ENCODE results near the gene DCTN3. TPM values are rescaled to one million over a fixed set of nuclear protein-coding genes. Genes with fewer than 3 reads are reported as not detected.

Gene DCTN3
- total and polyA plus RNA-seq, 2 experiments from 2014 or later, result 75.0 to 83.1 TPM

DNA sequence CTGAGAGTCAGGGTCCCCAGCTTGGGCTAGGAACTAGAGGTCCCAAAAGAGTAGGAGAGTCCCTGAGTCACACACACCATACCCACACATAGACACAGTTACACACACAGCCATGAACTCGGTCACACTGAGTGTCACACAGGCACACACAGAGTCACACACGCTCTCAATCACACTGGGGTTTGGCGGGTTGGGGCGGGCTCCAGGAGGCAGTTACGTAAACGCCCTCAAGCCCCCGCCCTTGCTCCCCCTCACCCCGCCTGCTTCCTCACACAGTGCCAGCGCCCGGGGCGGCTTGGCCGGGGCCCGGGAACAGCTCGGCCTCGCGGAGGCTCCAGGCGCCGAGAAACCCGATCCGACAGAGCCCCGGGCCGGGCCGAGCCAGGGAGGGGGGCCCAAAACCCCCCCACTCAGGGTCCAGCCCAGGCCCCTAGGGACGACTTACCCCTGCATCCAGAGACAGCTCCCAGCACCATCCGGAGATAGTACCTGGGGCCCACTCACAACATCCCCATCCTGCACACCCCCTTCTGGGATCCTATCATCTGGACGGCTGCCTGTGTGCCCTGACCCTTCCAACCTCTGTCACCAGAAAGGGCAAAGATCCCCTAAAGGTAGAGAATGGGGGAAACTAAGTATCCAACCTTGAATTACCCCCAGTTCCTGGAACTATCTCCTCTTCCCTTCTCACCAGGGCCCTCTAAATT is 27.2 kb downstream of the DCTN3 start:
- Histone ChIP-seq H3K36me3 (replicated peaks; ENCODE audit: insufficient read depth, low read depth) (no peaks in the 10 kb centered on the region), H3K4me1 (ENCODE audit: insufficient read depth) (peaks cover 40% of the 10 kb centered on the region), H3K27me3 (peaks cover 73% of the 10 kb centered on the region), H3K79me2 (no peaks in the 10 kb centered on the region), H4K20me1 (ENCODE audit: insufficient read depth, poor library complexity, severe bottlenecking) (no peaks in the 10 kb centered on the region), H3K9me2 (replicated peaks; ENCODE audit: insufficient read depth) (no peaks in the 10 kb centered on the region), H2AFZ (no peak overlapping the region), H3K27ac (no peak overlapping the region), H3K4me2 (peak overlapping the region; percentile 61), H3K9me3 (ENCODE audit: low read depth) (no peaks in the 10 kb centered on the region), H3K4me3 (no peak overlapping the region)
- 14% methylated on average over 7 of the region's 26 CpGs for WGBS (ENCODE audit: low lambda C conversion rate, missing lambda C conversion rate)
- DNase-seq (ENCODE audit: low spot score), result peak; percentile 60
- no peak for TF ChIP-seq CTCF (IDR thresholded peaks at IDR 0.05; ENCODE audit: poor library complexity)
- TF ChIP-seq EZH2 (IDR thresholded peaks at IDR 0.05; ENCODE audit: borderline replicate concordance), result no peak
- no peak for TF ChIP-seq EZH2phosphoT487 (IDR thresholded peaks at IDR 0.05; ENCODE audit: low read depth, severe bottlenecking, unreplicated experiment)

DNA sequence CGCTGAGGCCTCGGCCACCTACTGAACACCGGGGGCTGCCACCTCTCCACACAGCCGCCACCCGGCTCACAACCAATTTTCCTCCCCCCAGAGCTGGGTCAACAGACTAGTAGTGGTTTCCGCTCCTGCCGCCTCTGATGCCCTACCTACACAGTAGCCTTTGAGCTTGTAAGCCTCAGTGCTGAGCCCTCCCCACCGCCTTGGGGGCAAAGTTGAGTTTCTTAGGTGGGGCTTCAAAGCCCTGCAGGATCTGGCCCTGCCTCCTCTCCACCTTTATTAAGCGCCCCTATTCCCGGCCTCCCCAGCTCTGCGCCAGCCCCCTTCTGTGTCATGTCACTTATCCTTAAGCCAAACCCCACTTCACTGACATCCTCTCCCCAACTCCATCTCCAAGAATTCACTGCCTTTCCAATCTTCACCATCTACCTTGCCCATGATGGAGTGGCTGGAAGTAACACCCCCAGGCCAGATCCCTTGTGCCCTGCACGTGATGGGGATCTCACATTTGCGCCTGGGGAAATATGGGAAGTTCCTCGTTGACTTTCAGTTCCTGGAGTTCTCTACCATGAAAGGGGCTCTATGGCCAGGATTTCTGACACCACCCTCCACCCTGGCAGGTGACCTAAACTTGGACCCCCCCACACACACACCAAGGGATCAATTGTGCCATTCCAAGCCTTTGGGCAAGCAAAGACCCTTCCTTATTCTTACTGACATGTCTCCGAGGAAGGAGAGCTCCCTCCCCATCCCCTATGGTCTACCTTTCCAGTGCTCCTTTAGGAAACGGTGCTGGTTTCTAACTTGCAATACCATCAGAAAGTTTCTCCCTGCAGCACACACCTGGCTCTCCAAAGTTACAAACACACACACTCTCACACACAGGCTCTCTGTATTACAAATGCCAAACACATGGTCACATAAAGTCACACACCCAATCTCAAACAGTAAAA is 28.1 kb downstream of the DCTN3 start:
- Histone ChIP-seq H2AFZ (no peak overlapping the region), H3K27me3 (peaks cover 82% of the 10 kb centered on the region), H3K79me2 (no peaks in the 10 kb centered on the region), H3K4me3 (no peak overlapping the region), H3K27ac (no peak overlapping the region), H4K20me1 (ENCODE audit: insufficient read depth, poor library complexity, severe bottlenecking) (no peaks in the 10 kb centered on the region), H3K9me3 (ENCODE audit: low read depth) (no peaks in the 10 kb centered on the region), H3K4me1 (ENCODE audit: insufficient read depth) (peaks cover 40% of the 10 kb centered on the region), H3K36me3 (replicated peaks; ENCODE audit: insufficient read depth, low read depth) (no peaks in the 10 kb centered on the region), H3K4me2 (no peak overlapping the region), H3K9me2 (replicated peaks; ENCODE audit: insufficient read depth) (no peaks in the 10 kb centered on the region)
- DNase-seq (ENCODE audit: low spot score), result no peak
- TF ChIP-seq CTCF (IDR thresholded peaks at IDR 0.05; ENCODE audit: poor library complexity), result no peak
- TF ChIP-seq EZH2 (IDR thresholded peaks at IDR 0.05; ENCODE audit: borderline replicate concordance), result no peak
- TF ChIP-seq EZH2phosphoT487 (IDR thresholded peaks at IDR 0.05; ENCODE audit: low read depth, severe bottlenecking, unreplicated experiment), result no peak
- WGBS (ENCODE audit: low lambda C conversion rate, missing lambda C conversion rate), result 32% methylated on average over 16 of the region's 16 CpGs

DNA sequence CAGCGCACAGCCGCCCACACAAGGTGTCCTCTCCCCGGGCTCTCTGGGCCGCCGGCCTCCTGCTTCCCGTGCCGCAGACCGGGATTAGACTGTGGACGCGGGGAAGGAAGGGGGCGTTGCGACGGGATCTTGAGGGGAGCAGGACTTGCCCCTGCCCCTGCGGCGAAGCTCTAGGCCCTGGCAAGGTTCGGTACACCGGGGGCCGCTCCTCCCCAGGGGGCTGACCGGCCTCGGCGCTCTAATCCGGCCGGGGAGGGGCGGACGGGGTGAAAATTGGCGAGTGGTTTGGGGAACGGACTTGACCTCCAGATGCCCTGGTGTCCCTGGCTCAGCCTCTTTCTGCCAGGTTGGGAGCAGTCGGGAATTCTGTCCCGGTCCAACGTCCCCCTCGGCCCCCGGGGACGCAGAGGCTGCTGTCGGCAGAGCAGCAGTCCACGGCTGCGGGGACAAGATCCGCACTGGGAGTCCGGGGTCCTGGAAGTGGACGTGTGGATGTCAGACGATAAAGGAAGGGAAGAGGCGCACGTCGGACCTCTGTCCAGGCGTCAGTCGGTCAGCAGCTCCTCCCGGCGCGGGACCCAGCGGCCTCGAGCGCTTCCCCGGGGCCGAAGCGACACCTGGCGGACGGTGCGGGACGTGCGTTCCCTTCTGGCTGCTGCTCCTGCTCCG is 28.9 kb downstream of the DCTN3 start:
- 6% methylated on average over 48 of the region's 60 CpGs for WGBS (ENCODE audit: low lambda C conversion rate, missing lambda C conversion rate)
- no peaks in the 10 kb centered on the region for H3K9me3 ChIP-seq (ENCODE audit: low read depth)
- no peak overlapping the region for H2AFZ ChIP-seq
- no peaks in the 10 kb centered on the region for H3K9me2 ChIP-seq (replicated peaks; ENCODE audit: insufficient read depth)
- DNase-seq (ENCODE audit: low spot score), result peak; percentile 89
- peaks cover 40% of the 10 kb centered on the region for H3K4me1 ChIP-seq (ENCODE audit: insufficient read depth)
- no peak overlapping the region for H3K4me3 ChIP-seq
- no peaks in the 10 kb centered on the region for H3K36me3 ChIP-seq (replicated peaks; ENCODE audit: insufficient read depth, low read depth)
- no peaks in the 10 kb centered on the region for H3K79me2 ChIP-seq
- peak; percentile 93 for TF ChIP-seq CTCF (IDR thresholded peaks at IDR 0.05; ENCODE audit: poor library complexity)
- no peak for TF ChIP-seq EZH2phosphoT487 (IDR thresholded peaks at IDR 0.05; ENCODE audit: low read depth, severe bottlenecking, unreplicated experiment)
- peak; percentile 84 for TF ChIP-seq EZH2 (IDR thresholded peaks at IDR 0.05; ENCODE audit: borderline replicate concordance)
- peak overlapping the region; percentile 93 for H3K4me2 ChIP-seq
- H3K27me3 ChIP-seq, result peaks cover 85% of the 10 kb centered on the region
- H3K27ac ChIP-seq, result no peak overlapping the region
- H4K20me1 ChIP-seq (ENCODE audit: insufficient read depth, poor library complexity, severe bottlenecking), result no peaks in the 10 kb centered on the region
